Mononuclear cell (primary cell): Measurements from ENCODE around the gene DPEP2NB. TPM values are rescaled to one million over a fixed set of nuclear protein-coding genes. Genes with fewer than 3 reads are reported as not detected.

Experiments
- H3K27me3 ChIP-seq: 2 replicates; pipeline ENCODE4 v1.6.0; 2011; ENCODE audit warnings: low read length, control low read depth; ENCODE audit not compliant: insufficient read depth
- H3K4me1 ChIP-seq: 2 replicates; pipeline ENCODE4 v1.5.1; 2011; ENCODE audit warnings: mild to moderate bottlenecking, low read length, control low read depth; ENCODE audit not compliant: insufficient read depth
- H3K4me3 ChIP-seq: 2 replicates; pipeline ENCODE4 v1.5.1; 2011; ENCODE audit warnings: mild to moderate bottlenecking, low read length, moderate library complexity
- H3K9me3 ChIP-seq: 2 replicates; pipeline ENCODE4 v1.5.1; 2011; ENCODE audit warnings: low read depth, mild to moderate bottlenecking, control low read depth, low read length
- total RNA-seq: library from RNA; depleted of rRNA; stranded (reverse); fragments of >200 nt; gene quantifications from one replicate; pipeline ENCODE4 v1.2.3, GENCODE V29; 2012

The DPEP2NB gene
- total RNA-seq, 1 donor = not detected

DNA sequence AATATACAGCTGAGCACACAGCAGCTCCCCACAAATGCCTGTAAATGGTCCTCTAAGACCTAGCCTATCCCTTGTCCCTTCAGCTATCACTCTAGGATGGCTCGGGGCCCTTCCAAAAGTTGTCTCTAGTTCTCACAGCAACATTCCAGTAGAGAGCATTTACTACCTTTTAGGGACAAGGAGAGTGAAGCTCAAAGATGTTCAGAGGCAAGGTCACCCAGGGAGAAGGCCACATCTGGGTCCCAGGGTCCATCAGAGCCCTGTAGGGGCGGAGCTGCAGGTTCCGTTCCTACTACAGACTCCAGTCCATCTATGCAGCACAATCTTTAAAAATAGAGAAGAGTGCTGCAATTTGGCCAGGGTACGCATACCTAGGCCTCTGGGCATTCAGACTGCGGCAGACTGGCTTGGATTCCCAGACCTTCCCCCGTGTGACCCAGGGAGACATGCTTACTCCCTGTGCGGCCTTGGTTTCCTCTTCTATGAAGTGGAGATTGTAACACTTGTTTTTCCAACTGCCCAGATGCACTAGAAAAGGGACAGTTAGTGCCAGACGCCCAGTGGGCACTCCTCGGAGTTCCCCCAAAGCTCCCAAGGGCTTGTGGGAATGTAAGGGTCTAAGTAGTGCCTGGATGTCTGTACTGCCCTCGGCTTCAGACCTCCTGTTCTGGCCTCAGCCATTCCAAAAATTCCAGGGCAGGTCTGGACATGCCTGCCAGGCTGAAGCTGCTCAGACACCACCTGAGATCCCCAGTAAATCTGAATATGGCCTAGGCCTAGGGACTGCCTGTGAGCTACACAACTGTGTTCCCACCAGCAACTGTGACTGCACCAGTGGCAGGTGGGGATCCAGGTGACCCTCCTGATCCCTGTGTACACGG is 49.8 kb downstream of the DPEP2NB start:
- Histone ChIP-seq H3K4me3 (no peak overlapping the region), H3K4me1 (peaks cover 20% of the 10 kb centered on the region), H3K27me3 (no peaks in the 10 kb centered on the region), H3K9me3 (no peaks in the 10 kb centered on the region)

DNA sequence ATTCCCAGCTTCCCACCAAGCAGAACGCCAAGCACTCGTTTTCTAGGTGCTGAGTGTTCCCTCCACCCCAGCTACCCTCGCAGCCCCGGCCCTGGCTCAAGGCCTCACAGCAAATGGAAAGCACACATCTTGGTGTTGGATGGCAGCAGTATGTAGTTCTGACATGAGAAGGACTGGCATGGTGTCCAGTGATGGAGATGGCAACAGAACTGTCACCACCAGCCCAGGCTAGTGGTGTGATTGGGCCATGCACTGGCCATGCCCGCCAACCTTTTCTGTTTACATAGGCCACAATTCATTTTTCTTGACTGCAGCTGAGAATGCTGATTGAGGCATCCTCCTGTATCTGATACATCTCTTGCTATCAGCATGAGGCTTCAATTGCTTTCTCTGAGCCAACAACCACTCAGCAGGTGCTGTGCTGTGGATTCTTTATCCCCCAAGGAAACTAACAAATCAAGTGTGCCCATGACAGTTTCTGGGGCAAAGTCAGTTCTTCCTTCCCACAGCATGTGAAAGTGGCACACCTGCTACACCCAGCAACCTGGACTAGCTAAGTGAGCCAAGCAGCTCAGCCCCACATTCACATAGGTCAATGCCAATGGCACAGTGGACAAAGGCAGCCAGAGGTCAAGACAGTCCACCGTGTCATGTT is 51.1 kb downstream of the DPEP2NB start:
- Histone ChIP-seq H3K9me3 (no peaks in the 10 kb centered on the region), H3K4me1 (peaks cover 20% of the 10 kb centered on the region), H3K27me3 (no peaks in the 10 kb centered on the region), H3K4me3 (no peak overlapping the region)

DNA sequence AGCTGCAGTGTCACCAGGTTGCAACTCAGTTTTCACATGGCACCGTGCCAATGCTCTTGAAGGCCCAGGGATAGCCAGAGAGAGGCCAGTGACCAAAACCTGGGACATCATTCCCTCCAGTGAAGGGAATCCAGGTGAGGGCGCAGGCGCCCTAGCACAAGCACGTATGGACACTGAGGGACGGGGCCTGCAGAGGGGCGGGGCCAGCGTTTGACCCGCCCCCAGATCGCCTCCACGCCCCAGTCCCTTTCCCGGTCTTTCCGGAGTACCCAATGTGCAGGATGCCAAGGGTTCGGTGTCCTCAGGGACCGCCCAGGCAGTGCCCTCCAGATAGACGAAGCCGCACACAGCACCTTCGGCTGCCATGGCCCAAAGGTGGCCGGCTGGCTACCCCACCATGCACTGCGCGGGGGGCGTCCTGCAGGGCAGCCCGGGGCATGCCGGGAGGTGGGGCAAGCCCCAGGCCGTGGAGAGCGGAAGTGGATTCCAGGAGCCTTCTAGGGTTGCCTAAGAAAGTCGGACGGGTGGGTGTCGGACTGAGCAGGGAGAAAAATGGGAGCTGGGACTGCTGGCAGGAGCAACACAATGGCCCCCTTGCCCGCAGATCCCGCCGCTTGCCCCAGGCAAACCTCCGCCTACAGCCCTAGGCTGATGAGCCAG is 51.9 kb downstream of the DPEP2NB start:
- Histone ChIP-seq H3K27me3 (no peaks in the 10 kb centered on the region), H3K4me3 (no peak overlapping the region), H3K4me1 (peaks cover 15% of the 10 kb centered on the region), H3K9me3 (no peaks in the 10 kb centered on the region)

Other genes with a start within 250 kb of the DPEP2NB start
- 8.5 TPM for gene RANBP10, start 209.4 kb downstream of the DPEP2NB start, total RNA-seq
- 0.42 TPM for gene TSNAXIP1, start 209.0 kb downstream of the DPEP2NB start, total RNA-seq
- gene THAP11, start 173.6 kb downstream of the DPEP2NB start, total RNA-seq = 38.5 TPM
- gene NUTF2, start 169.0 kb downstream of the DPEP2NB start, total RNA-seq = 89.1 TPM
- gene CENPT, start 168.2 kb downstream of the DPEP2NB start, total RNA-seq = 20.8 TPM
- gene EDC4, start 142.9 kb downstream of the DPEP2NB start, total RNA-seq = 48.1 TPM
- gene NRN1L, start 131.0 kb downstream of the DPEP2NB start, total RNA-seq = not detected
- gene PSKH1, start 122.7 kb downstream of the DPEP2NB start, total RNA-seq = 4.3 TPM
- gene CTRL, start 84.0 kb downstream of the DPEP2NB start, total RNA-seq = 6.3 TPM
- 69.4 TPM for gene PSMB10, start 79.1 kb downstream of the DPEP2NB start, total RNA-seq
- 0.84 TPM for gene LCAT, start 71.8 kb downstream of the DPEP2NB start, total RNA-seq
- 6.9 TPM for gene SLC12A4, start 47.3 kb downstream of the DPEP2NB start, total RNA-seq
- gene DPEP3, start 35.4 kb downstream of the DPEP2NB start, total RNA-seq = 0.21 TPM
- 17.2 TPM for gene DPEP2, start 16.4 kb downstream of the DPEP2NB start, total RNA-seq
- 29.7 TPM for gene DDX28, start 7.3 kb upstream of the DPEP2NB start, total RNA-seq
- gene DUS2, start 7.4 kb upstream of the DPEP2NB start, total RNA-seq = 11.3 TPM
- gene NFATC3, start 69.5 kb upstream of the DPEP2NB start, total RNA-seq = 153 TPM
- gene ESRP2, start 220.2 kb upstream of the DPEP2NB start, total RNA-seq = 0.10 TPM
- gene PLA2G15, start 229.5 kb upstream of the DPEP2NB start, total RNA-seq = 10.1 TPM
- 76.8 TPM for gene SLC7A6, start 248.6 kb upstream of the DPEP2NB start, total RNA-seq